K562 (cell line): ENCODE data around the gene TGFBR2. TPM values are rescaled to one million over a fixed set of nuclear protein-coding genes. Genes with fewer than 3 reads are reported as not detected.

ENCODE experiments used
- ATAC-seq: fragments of 200-7000 bp; cut with Tn5 transposase; 3 replicates; pipeline ENCODE4 v1.9.1; 2020; ENCODE audit warnings: moderate library complexity
- BruUV-seq: library from RNA; stranded (reverse); fragments of 400-500 nt; replicated peaks from 2 replicates; lab custom pipeline; 2021; lab: Mats Ljungman, UMichigan
- CTCF ChIA-PET: fragments of 300-600 bp; formaldehyde crosslinking; extraction: SDS; loops from one replicate; lab custom pipeline; 2021; ENCODE audit warnings: low intra/inter-chr PET ratio; lab: Yijun Ruan, JAX
- POLR2A ChIA-PET: fragments of 300-600, 350-650 bp; sonication (Branson Sonifier 250); formaldehyde crosslinking; extraction: SDS; loops from one replicate; lab custom pipeline; 2021; ENCODE audit warnings: antibody characterized with exemption, inconsistent platforms; lab: Yijun Ruan, JAX
- DNase-seq, 4 experiments: peaks; one replicate each; pipeline versions ENCODE4 v3.0.0 to v3.0.0-alpha.2; 2011 to 2018; ENCODE audit warnings: low spot score in 3 of 4, mixed read lengths in 3 of 4; ENCODE audit errors: extremely low read depth in 1 of 4
- FAIRE-seq: peaks from 2 replicates; lab custom pipeline; 2011; peaks lifted over from hg19 to GRCh38; lab: Jason Lieb, UNC
- H2AFZ ChIP-seq: 2 replicates; pipeline ENCODE4 v1.6.0; 2011; ENCODE audit warnings: low read depth, low read length, control low read depth, inconsistent platforms
- H3K27ac ChIP-seq: fragments of 200-600 bp; 3 replicates; pipeline ENCODE4 v1.8.0; 2011; ENCODE audit warnings: low read depth, mild to moderate bottlenecking, control low read depth, inconsistent platforms, low read length, moderate library complexity, mixed read lengths; ENCODE audit errors: extremely low read depth
- H3K27me3 ChIP-seq, 2 experiments: fragments of 300-600 bp in 1 of 2; 2 replicates in 1 of 2; 3 replicates in 1 of 2; pipeline versions ENCODE4 v1.6.0 to v1.8.0; 2011; ENCODE audit warnings: inconsistent platforms in 2 of 2, low read length in 2 of 2, mild to moderate bottlenecking in 1 of 2, mixed read lengths in 1 of 2, moderate library complexity in 1 of 2; ENCODE audit not compliant: control insufficient read depth in 2 of 2, insufficient read depth in 2 of 2
- H3K36me3 ChIP-seq: fragments of 300-600 bp; 3 replicates; pipeline ENCODE4 v1.8.0; 2011; ENCODE audit warnings: mild to moderate bottlenecking, low read length, inconsistent platforms; ENCODE audit not compliant: control insufficient read depth, insufficient read depth
- H3K4me1 ChIP-seq, 2 experiments: fragments of 200-600 bp in 1 of 2; replicated peaks in 1 of 2; 2 replicates in 1 of 2; 3 replicates in 1 of 2; pipeline versions ENCODE4 v1.5.1 to v1.8.0; 2011; ENCODE audit warnings: inconsistent platforms in 2 of 2, low read length in 2 of 2, mild to moderate bottlenecking in 1 of 2, mixed read lengths in 1 of 2, moderate library complexity in 1 of 2; ENCODE audit not compliant: control insufficient read depth in 2 of 2, insufficient read depth in 2 of 2
- H3K4me2 ChIP-seq: 2 replicates; pipeline ENCODE4 v1.6.1; 2011; ENCODE audit warnings: low read length, control low read depth, inconsistent platforms, mixed read lengths; ENCODE audit not compliant: insufficient read depth
- H3K4me3 ChIP-seq: fragments of 200-600 bp; sonication (generic), shearing (Covaris generic); 2 replicates; pipeline ENCODE4 v1.5.1; 2016; ENCODE audit warnings: control low read depth, inconsistent platforms
- H3K79me2 ChIP-seq: fragments of 200-600 bp; 3 replicates; pipeline ENCODE4 v1.8.0; 2011; ENCODE audit warnings: low read length, inconsistent platforms; ENCODE audit not compliant: control insufficient read depth, insufficient read depth
- H3K9ac ChIP-seq, 2 experiments: 2 replicates each; pipeline versions ENCODE4 v1.6.0 to v1.6.1; 2011; ENCODE audit warnings: low read depth in 2 of 2, low read length in 2 of 2, control low read depth in 1 of 2, inconsistent platforms in 1 of 2, mild to moderate bottlenecking in 1 of 2, mixed read lengths in 1 of 2; ENCODE audit not compliant: insufficient read depth in 1 of 2
- H3K9me1 ChIP-seq: one replicate; pipeline ENCODE4 v1.6.0; 2011; ENCODE audit warnings: inconsistent platforms, mild to moderate bottlenecking, low read length, moderate library complexity; ENCODE audit not compliant: control insufficient read depth, insufficient read depth
- H3K9me3 ChIP-seq: replicated peaks from 2 replicates; pipeline ENCODE4 v1.5.1; 2011; ENCODE audit warnings: low read depth, low read length, inconsistent platforms; ENCODE audit not compliant: control insufficient read depth, insufficient read depth
- H4K20me1 ChIP-seq: replicated peaks from 2 replicates; pipeline ENCODE4 v1.6.1; 2011; ENCODE audit warnings: low read length, inconsistent platforms, mixed read lengths; ENCODE audit not compliant: control insufficient read depth, insufficient read depth
- CEBPZ ChIP-seq: fragments of 150-350 bp; IDR thresholded peaks from 2 replicates; pipeline ENCODE4 v1.6.1; 2014; ENCODE audit warnings: low read depth, mild to moderate bottlenecking, low read length, borderline replicate concordance
- NKRF ChIP-seq: fragments of 450-650 bp; IDR thresholded peaks from 2 replicates; pipeline ENCODE4 v1.6.1; 2016; ENCODE audit warnings: borderline replicate concordance
- SMAD4 ChIP-seq: fragments of 250-450 bp; sonication (Bioruptor Pico); conservative IDR thresholded peaks from 2 replicates; pipeline ENCODE4 v1.8.0; 2021; ENCODE audit warnings: inconsistent platforms, mild to moderate bottlenecking, moderate library complexity
- WGBS: fragments of 100-300 bp; shearing (Covaris generic); methylation state at CpG from one replicate; pipeline ENCODE4 v1.1.6; 2016; ENCODE audit warnings: low coverage, mixed read lengths; ENCODE audit not compliant: insufficient coverage; ENCODE audit errors: missing lambda C conversion rate; 5-methylcytosine and 5-hydroxymethylcytosine counted together
- in situ Hi-C: fragments of 300-500 bp; cut with MboI; formaldehyde crosslinking; loops from 4 replicates; pipeline ENCODE4 v1.15.0; 2018; ENCODE audit warnings: inconsistent platforms, mixed read lengths
- intact Hi-C: fragments of 100-400 bp; cut with micrococcal nuclease; formaldehyde crosslinking; loops from 2 replicates; pipeline ENCODE4 v1.14.2; 2022
- polyA plus RNA-seq, 8 experiments: library from polyadenylated mRNA; depleted of rRNA in 4 of 8; stranded (reverse) in 5 of 8; unstranded in 3 of 8; fragments of >200 nt; fragmentation: Nextera tagmentation in 2 of 8; fragmentation: Illumina TruSeq in 1 of 8; extraction: Ambion mirVana in 2 of 8; extraction: Trizol in 1 of 8; gene quantifications; 2 replicates each; pipeline versions ENCODE4 v1.2.1 to v1.2.3, GENCODE V29; 2011 to 2014; ENCODE audit warnings: inconsistent platforms in 1 of 8, missing spikeins in 1 of 8
- total RNA-seq, 7 experiments: library from RNA; depleted of rRNA in 6 of 7; stranded (reverse); fragments of >200 nt in 6 of 7; fragmentation: Illumina TruSeq in 2 of 7; extraction: Trizol in 2 of 7; gene quantifications; 2 replicates each; pipeline versions ENCODE4 v1.2.1 to v1.2.3, GENCODE V29; 2011 to 2021; ENCODE audit warnings: low replicate concordance in 1 of 7

The TGFBR2 gene
- total and polyA plus RNA-seq, 9 of the 15 experiments (the other 6 are each of a cell fraction or from before 2014, with no cell fraction given) = 0.11 to 0.84 (median 0.24) TPM

GRCh38 chr3:30586806-30587486 is 19.5 kb upstream of the TGFBR2 start:
- H3K27ac ChIP-seq = no peak overlapping the region
- H3K4me1 ChIP-seq = no peaks in the 10 kb centered on the region
- no peak for ATAC-seq
- no peaks in the 10 kb centered on the region for H3K9me1 ChIP-seq
- intact Hi-C loops = no loop called here
- 0% methylated on average over 4 of the region's 4 CpGs for WGBS
- no peak overlapping the region for H3K4me2 ChIP-seq
- POLR2A ChIA-PET = no interaction called here
- no peak overlapping the region for H2AFZ ChIP-seq
- no peaks in the 10 kb centered on the region for H4K20me1 ChIP-seq
- no peak overlapping the region for H3K4me3 ChIP-seq
- CTCF ChIA-PET = no interaction called here
- no peaks in the 10 kb centered on the region for H3K9me3 ChIP-seq
- in situ Hi-C loops = no loop called here
- no peak overlapping the region for H3K9ac ChIP-seq
- no peaks in the 10 kb centered on the region for H3K36me3 ChIP-seq
- DNase-seq = no peak
- TF ChIP-seq SMAD4 (CRISPR knock-in tag) = no peak
- TF ChIP-seq CEBPZ = no peak
- TF ChIP-seq NKRF = no peak
- TF ChIP-seq, all 486 proteins: peak for 0
- H3K79me2 ChIP-seq = no peaks in the 10 kb centered on the region
- no peaks in the 10 kb centered on the region for H3K27me3 ChIP-seq
- no peak for FAIRE-seq
- no TSS peak for BruUV-seq
